ENCODE data around the gene SGSM1.
"Not testable (repeated sequence)": the region's sequence is repeated elsewhere in the genome, so short reads cannot be mapped to it uniquely, and the experiment has no call there.

Gene SGSM1

GRCh38 chr22:24907101-24907500 lies 101.1 kb downstream of the SGSM1 start:
- not testable (repeated sequence) for DNase-seq

- no peak for DNase-seq
These were observed 114.0 kb downstream of the SGSM1 start for GRCh38 chr22:24920029-24920428.

GRCh38 chr22:24925586-24926427 lies 119.8 kb downstream of the SGSM1 start:
- DNase-seq: no peak

GRCh38 chr22:24926428-24926725 lies 120.4 kb downstream of the SGSM1 start:
- DNase-seq: no peak

GRCh38 chr22:24926849-24927579 lies 121.0 kb downstream of the SGSM1 start:
- DNase-seq: no peak

GRCh38 chr22:24928322-24928721 lies 122.3 kb downstream of the SGSM1 start:
- no peak for DNase-seq

GRCh38 chr22:24930678-24931077 lies 124.7 kb downstream of the SGSM1 start:
- no peak for DNase-seq

GRCh38 chr22:24935771-24936483 lies 129.9 kb downstream of the SGSM1 start:
- no peak for DNase-seq

GRCh38 chr22:24937114-24937513 lies 131.1 kb downstream of the SGSM1 start:
- DNase-seq: no peak

- no peak for DNase-seq
These were observed 132.8 kb downstream of the SGSM1 start for GRCh38 chr22:24938741-24939341.

- no peak for DNase-seq
These were observed 136.3 kb downstream of the SGSM1 start for GRCh38 chr22:24942301-24942700.

GRCh38 chr22:24944217-24944937 lies 138.4 kb downstream of the SGSM1 start:
- DNase-seq: no peak

- DNase-seq: no peak
These were observed 139.4 kb downstream of the SGSM1 start for GRCh38 chr22:24945430-24945829.

GRCh38 chr22:24947383-24947782 lies 141.4 kb downstream of the SGSM1 start:
- DNase-seq: no peak

- no peak for DNase-seq
These were observed 141.9 kb downstream of the SGSM1 start for GRCh38 chr22:24947881-24948280.

GRCh38 chr22:24948356-24949202 lies 142.6 kb downstream of the SGSM1 start:
- no peak for DNase-seq

- no peak for DNase-seq
These were observed 144.4 kb downstream of the SGSM1 start for GRCh38 chr22:24950272-24950902.

- no peak for DNase-seq
These were observed 146.2 kb downstream of the SGSM1 start, which contains the start of gene KIAA1671 for GRCh38 chr22:24951942-24952836. TSS of gene KIAA1671 (plus strand) at chr22:24952716. CDS start at chr22:25028000, 75,284 bp downstream.

GRCh38 chr22:24952837-24953383 lies 146.9 kb downstream of the SGSM1 start:
- no peak for DNase-seq

Data from amniotic stem cell (primary cell).